ENCODE measurements around the gene MBD2. TPM values are rescaled to one million over a fixed set of nuclear protein-coding genes. Genes with fewer than 3 reads are reported as not detected.

MBD2 gene
- polyA plus RNA-seq, 2 donors: 55.0 to 55.6 TPM

DNA sequence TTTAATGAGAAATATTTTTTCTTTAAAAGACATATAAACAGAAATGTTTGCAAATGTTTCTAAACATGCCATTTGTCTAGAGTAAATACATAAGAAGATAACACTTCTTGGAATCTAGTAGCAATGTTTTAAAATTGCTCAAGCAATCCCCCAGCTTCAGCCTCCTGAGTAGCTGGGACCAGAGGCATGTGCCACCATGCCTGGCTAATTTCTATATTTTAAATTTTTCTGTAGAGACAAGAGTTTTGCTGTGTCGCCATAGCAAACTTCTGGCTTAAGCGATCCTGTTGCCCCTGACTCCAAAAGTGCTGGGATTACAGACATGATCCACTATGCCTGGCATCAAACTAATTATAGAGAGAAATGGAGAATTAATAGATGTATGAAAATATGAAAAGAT is 14.6 kb upstream of the MBD2 start:
- H3K36me3 ChIP-seq (ENCODE audit: control insufficient read depth in 2 of 2, insufficient read depth in 2 of 2, low read length in 1 of 2): no peaks in the 10 kb centered on the region
- WGBS, 2 donors: 61 to 63% methylated on average over 2 of the region's 2 CpGs
- H3K4me3 ChIP-seq (ENCODE audit: low read depth in 1 of 2, low read length in 2 of 2): no peak overlapping the region
- H3K27me3 ChIP-seq (ENCODE audit: control insufficient read depth in 1 of 2, insufficient read depth in 2 of 2, low read length in 2 of 2): no peaks in the 10 kb centered on the region
- no peaks in the 10 kb centered on the region for H3K4me1 ChIP-seq (ENCODE audit: control insufficient read depth in 2 of 2, insufficient read depth in 2 of 2, low read length in 1 of 2)
- H3K27ac ChIP-seq (ENCODE audit: low read depth in 2 of 2, low read length in 1 of 2): no peak overlapping the region
- no peaks in the 10 kb centered on the region for H3K9me3 ChIP-seq (ENCODE audit: control insufficient read depth in 2 of 2, insufficient read depth in 1 of 2, low read depth in 1 of 2, low read length in 1 of 2)

DNA sequence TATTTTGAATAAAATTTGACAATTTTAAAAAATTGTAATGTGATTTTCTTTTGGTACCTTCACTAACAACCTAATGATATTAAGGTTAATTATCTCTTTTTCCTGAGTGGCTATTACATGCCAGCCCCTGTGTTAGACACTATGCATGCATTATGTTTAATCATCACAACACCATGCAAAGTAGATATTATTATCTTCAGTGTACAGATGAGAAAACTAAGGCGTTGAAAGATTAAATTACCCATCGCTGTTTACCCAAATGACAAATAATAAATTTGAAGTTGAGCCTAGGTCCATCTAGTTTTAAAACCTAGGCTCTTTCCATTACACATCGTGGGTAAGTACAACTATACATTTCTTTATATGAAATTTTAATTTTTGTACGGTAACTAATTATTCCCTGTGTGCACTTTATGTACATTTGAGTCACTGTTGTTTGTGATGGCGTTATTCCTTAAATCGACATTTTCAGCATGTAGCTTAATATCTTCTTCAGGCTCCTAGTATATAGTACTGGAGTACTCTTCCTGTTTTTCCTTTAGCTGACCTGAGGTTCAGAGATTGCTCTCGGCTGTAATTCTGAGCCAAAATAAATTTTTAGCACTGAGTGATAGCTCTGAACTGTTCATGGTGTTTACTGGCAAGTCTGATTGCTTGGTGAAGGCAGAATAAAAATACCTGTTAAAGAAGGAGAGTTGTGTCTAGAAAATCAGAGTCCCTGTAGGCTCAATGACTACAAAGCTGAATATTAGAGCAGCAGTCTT is 13.9 kb upstream of the MBD2 start:
- Histone ChIP-seq H3K9me3 (ENCODE audit: control insufficient read depth in 2 of 2, insufficient read depth in 1 of 2, low read depth in 1 of 2, low read length in 1 of 2) (no peaks in the 10 kb centered on the region), H3K4me3 (ENCODE audit: low read depth in 1 of 2, low read length in 2 of 2) (no peak overlapping the region), H3K27ac (ENCODE audit: low read depth in 2 of 2, low read length in 1 of 2) (no peak overlapping the region), H3K36me3 (ENCODE audit: control insufficient read depth in 2 of 2, insufficient read depth in 2 of 2, low read length in 1 of 2) (no peaks in the 10 kb centered on the region), H3K27me3 (ENCODE audit: control insufficient read depth in 1 of 2, insufficient read depth in 2 of 2, low read length in 2 of 2) (no peaks in the 10 kb centered on the region), H3K4me1 (ENCODE audit: control insufficient read depth in 2 of 2, insufficient read depth in 2 of 2, low read length in 1 of 2) (no peaks in the 10 kb centered on the region)
- WGBS, 2 donors: 71 to 81% methylated on average over 7 of the region's 7 CpGs

DNA sequence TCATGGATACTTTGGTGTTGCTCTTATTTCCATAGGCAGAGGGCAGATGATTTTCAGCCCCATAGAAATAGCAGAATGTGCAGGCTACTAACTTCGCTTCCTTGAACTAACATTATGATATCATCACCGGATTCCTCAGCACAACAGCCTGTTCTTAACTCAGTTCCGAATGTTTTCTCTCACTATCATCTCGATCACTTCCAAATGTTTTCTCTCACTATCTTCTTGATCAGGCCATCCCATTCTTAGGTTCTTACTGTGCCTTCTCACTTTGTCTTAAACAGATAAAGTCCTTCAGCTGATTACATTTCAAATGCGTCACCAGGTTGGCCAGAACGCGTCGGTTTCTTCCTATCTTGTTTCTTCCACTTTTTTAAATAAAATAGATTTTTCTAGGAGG is 11.4 kb upstream of the MBD2 start:
- no peak overlapping the region for H3K27ac ChIP-seq (ENCODE audit: low read depth in 2 of 2, low read length in 1 of 2)
- H3K9me3 ChIP-seq (ENCODE audit: control insufficient read depth in 2 of 2, insufficient read depth in 1 of 2, low read depth in 1 of 2, low read length in 1 of 2): no peaks in the 10 kb centered on the region
- no peak overlapping the region for H3K4me3 ChIP-seq (ENCODE audit: low read depth in 1 of 2, low read length in 2 of 2)
- no peaks in the 10 kb centered on the region for H3K27me3 ChIP-seq (ENCODE audit: control insufficient read depth in 1 of 2, insufficient read depth in 2 of 2, low read length in 2 of 2)
- WGBS, 2 donors: 72 to 89% methylated on average over 8 of the region's 8 CpGs
- H3K36me3 ChIP-seq (ENCODE audit: control insufficient read depth in 2 of 2, insufficient read depth in 2 of 2, low read length in 1 of 2): no peaks in the 10 kb centered on the region
- H3K4me1 ChIP-seq (ENCODE audit: control insufficient read depth in 2 of 2, insufficient read depth in 2 of 2, low read length in 1 of 2): no peaks in the 10 kb centered on the region

DNA sequence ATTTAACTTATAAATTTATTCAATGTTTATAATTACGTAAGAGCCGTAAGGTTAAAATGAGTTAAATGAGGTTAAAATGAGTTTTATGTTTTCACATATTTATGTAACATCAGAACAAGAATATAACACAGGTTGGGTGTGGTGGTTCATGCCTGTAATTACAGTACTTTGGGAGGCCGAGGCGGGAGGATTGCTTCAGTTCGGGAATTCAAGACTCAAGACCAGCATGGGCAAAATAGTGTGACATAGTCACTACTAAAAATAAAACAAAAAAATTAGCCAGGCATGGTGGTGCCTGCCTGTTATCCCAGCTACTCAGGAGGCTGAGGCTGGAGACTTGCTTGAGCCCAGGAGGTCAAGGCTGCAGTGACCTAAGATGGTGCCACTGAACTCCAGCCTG is 9.3 kb upstream of the MBD2 start:
- H3K4me1 ChIP-seq (ENCODE audit: control insufficient read depth in 2 of 2, insufficient read depth in 2 of 2, low read length in 1 of 2): no peaks in the 10 kb centered on the region
- peak overlapping the region in 1 of 2 donors; percentile 0 for H3K27ac ChIP-seq (ENCODE audit: low read depth in 2 of 2, low read length in 1 of 2)
- H3K36me3 ChIP-seq (ENCODE audit: control insufficient read depth in 2 of 2, insufficient read depth in 2 of 2, low read length in 1 of 2): no peaks in the 10 kb centered on the region
- 86 to 93% methylated on average over 5 of the region's 5 CpGs for WGBS, 2 donors
- no peak overlapping the region for H3K4me3 ChIP-seq (ENCODE audit: low read depth in 1 of 2, low read length in 2 of 2)
- no peaks in the 10 kb centered on the region for H3K9me3 ChIP-seq (ENCODE audit: control insufficient read depth in 2 of 2, insufficient read depth in 1 of 2, low read depth in 1 of 2, low read length in 1 of 2)
- no peaks in the 10 kb centered on the region for H3K27me3 ChIP-seq (ENCODE audit: control insufficient read depth in 1 of 2, insufficient read depth in 2 of 2, low read length in 2 of 2)

DNA sequence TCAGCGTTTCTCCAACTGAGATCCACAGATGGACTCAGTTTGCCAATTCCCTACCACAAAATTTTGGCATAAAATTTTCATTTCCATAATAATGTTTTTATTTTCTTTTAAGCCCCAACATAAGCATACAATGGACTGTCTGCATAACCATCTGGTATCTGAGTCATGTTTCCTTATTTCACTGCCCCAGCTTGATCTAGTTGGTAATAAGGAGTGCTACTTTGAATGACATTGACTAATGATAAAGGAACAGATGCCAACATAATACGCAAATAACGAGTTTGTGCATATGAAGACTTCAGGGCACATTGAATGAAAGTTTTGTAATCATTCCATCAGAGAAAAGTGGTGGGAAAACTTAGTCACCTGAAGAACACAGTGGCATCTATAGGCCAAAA is 8.8 kb upstream of the MBD2 start:
- Histone ChIP-seq H3K27me3 (ENCODE audit: control insufficient read depth in 1 of 2, insufficient read depth in 2 of 2, low read length in 2 of 2) (no peaks in the 10 kb centered on the region), H3K9me3 (ENCODE audit: control insufficient read depth in 2 of 2, insufficient read depth in 1 of 2, low read depth in 1 of 2, low read length in 1 of 2) (no peaks in the 10 kb centered on the region), H3K27ac (ENCODE audit: low read depth in 2 of 2, low read length in 1 of 2) (peak overlapping the region; percentile 83 to 86), H3K4me1 (ENCODE audit: control insufficient read depth in 2 of 2, insufficient read depth in 2 of 2, low read length in 1 of 2) (no peaks in the 10 kb centered on the region), H3K36me3 (ENCODE audit: control insufficient read depth in 2 of 2, insufficient read depth in 2 of 2, low read length in 1 of 2) (no peaks in the 10 kb centered on the region), H3K4me3 (ENCODE audit: low read depth in 1 of 2, low read length in 2 of 2) (no peak overlapping the region)
- 44 to 52% methylated on average over 3 of the region's 3 CpGs for WGBS, 2 donors

DNA sequence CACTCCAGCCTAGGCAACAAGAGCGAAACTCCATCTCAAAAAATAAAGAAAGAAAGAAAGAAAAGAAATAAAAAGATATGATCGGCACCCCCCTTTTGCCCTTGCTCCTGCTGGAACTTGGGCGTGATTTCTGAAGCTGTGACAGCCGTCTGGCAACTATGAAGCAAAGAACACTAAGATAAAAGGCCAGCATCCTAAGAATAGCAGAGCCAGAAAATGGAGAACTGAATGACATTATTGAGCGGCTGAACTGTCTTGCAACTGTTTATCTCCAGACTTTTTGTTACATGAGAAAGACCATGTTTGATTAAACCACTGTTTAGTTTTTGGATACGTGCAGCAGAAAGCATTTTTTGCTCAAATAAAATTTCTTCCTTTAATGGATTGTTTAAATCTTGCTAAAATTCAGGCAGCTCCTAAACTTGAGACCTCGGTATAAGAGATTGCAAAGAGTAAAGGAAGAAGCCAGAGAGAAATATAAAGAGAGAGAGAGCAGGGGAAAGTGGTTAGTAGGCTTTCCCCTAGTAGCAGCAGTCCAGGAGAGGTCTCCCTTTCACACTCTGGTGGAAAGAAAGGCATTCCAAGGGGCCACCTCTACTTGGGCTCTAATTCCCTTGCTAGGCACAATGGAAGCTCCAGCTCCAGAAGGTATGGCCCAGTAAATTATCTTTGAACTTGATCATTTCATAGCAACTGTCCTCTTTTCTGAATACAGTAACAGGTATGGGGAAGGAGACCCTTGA is 8.2 kb upstream of the MBD2 start:
- H3K36me3 ChIP-seq (ENCODE audit: control insufficient read depth in 2 of 2, insufficient read depth in 2 of 2, low read length in 1 of 2): no peaks in the 10 kb centered on the region
- H3K4me1 ChIP-seq (ENCODE audit: control insufficient read depth in 2 of 2, insufficient read depth in 2 of 2, low read length in 1 of 2): no peaks in the 10 kb centered on the region
- no peaks in the 10 kb centered on the region for H3K9me3 ChIP-seq (ENCODE audit: control insufficient read depth in 2 of 2, insufficient read depth in 1 of 2, low read depth in 1 of 2, low read length in 1 of 2)
- WGBS, 2 donors: 64 to 79% methylated on average over 7 of the region's 7 CpGs
- H3K27me3 ChIP-seq (ENCODE audit: control insufficient read depth in 1 of 2, insufficient read depth in 2 of 2, low read length in 2 of 2): no peaks in the 10 kb centered on the region
- peak overlapping the region; percentile 83 to 86 for H3K27ac ChIP-seq (ENCODE audit: low read depth in 2 of 2, low read length in 1 of 2)
- no peak overlapping the region for H3K4me3 ChIP-seq (ENCODE audit: low read depth in 1 of 2, low read length in 2 of 2)

DNA sequence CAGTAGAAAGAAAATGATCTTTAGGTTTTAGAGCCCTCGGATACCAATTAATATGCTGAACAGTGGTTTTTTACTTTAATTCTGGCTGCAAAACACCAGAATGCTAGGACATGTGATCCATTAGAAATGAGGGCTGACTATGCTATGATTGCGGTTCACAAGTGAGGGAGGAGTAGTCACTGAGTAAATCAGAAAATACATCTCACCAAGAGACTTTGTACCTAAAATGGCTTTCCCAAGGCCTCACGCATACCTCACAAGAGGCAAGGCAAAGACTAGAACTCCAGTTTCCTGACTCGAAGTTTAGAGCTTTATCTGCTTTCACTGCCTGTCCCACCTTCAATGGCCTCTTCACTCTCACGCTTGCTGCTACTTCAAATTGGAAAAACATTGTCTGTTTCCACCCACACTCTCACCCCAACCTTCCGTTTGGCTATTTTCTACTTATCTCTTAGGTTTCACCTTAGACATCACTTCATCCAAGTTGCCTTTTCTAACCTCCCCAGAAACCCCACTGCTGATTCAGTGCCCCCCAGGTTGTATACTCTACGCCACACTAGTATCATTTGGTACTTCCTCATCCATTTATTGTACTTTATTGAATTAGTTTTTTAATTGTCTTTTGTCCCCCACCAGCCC is 5.1 kb upstream of the MBD2 start:
- WGBS, 2 donors: 66 to 80% methylated on average over 7 of the region's 7 CpGs
- H3K27me3 ChIP-seq (ENCODE audit: control insufficient read depth in 1 of 2, insufficient read depth in 2 of 2, low read length in 2 of 2): no peaks in the 10 kb centered on the region
- no peaks in the 10 kb centered on the region for H3K36me3 ChIP-seq (ENCODE audit: control insufficient read depth in 2 of 2, insufficient read depth in 2 of 2, low read length in 1 of 2)
- H3K9me3 ChIP-seq (ENCODE audit: control insufficient read depth in 2 of 2, insufficient read depth in 1 of 2, low read depth in 1 of 2, low read length in 1 of 2): no peaks in the 10 kb centered on the region
- no peaks in the 10 kb centered on the region for H3K4me1 ChIP-seq (ENCODE audit: control insufficient read depth in 2 of 2, insufficient read depth in 2 of 2, low read length in 1 of 2)
- no peak overlapping the region for H3K4me3 ChIP-seq (ENCODE audit: low read depth in 1 of 2, low read length in 2 of 2)
- no peak overlapping the region for H3K27ac ChIP-seq (ENCODE audit: low read depth in 2 of 2, low read length in 1 of 2)

DNA sequence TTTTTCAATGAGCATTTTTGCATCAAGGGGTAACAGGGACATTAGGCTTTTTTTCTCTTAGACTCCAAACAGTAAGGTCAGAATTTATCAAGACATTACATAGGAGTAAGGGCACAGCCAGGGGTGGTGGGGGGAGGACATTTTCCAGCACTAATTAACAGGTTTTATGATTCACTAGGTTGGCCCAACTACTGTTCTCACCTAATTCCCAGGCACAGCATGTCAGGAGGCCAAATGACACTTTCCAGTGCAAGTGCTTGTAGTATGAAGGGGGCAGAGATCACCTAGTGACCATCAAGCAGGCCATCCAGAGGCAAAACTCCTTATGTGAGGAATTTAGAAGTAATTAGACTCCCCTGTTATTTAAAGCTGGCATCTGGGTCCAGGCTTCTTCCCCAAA is 3.9 kb upstream of the MBD2 start:
- no peaks in the 10 kb centered on the region for H3K9me3 ChIP-seq (ENCODE audit: control insufficient read depth in 2 of 2, insufficient read depth in 1 of 2, low read depth in 1 of 2, low read length in 1 of 2)
- no peak overlapping the region for H3K4me3 ChIP-seq (ENCODE audit: low read depth in 1 of 2, low read length in 2 of 2)
- H3K4me1 ChIP-seq (ENCODE audit: control insufficient read depth in 2 of 2, insufficient read depth in 2 of 2, low read length in 1 of 2): no peaks in the 10 kb centered on the region
- H3K36me3 ChIP-seq (ENCODE audit: control insufficient read depth in 2 of 2, insufficient read depth in 2 of 2, low read length in 1 of 2): no peaks in the 10 kb centered on the region
- no peak overlapping the region for H3K27ac ChIP-seq (ENCODE audit: low read depth in 2 of 2, low read length in 1 of 2)
- no peaks in the 10 kb centered on the region for H3K27me3 ChIP-seq (ENCODE audit: control insufficient read depth in 1 of 2, insufficient read depth in 2 of 2, low read length in 2 of 2)

DNA sequence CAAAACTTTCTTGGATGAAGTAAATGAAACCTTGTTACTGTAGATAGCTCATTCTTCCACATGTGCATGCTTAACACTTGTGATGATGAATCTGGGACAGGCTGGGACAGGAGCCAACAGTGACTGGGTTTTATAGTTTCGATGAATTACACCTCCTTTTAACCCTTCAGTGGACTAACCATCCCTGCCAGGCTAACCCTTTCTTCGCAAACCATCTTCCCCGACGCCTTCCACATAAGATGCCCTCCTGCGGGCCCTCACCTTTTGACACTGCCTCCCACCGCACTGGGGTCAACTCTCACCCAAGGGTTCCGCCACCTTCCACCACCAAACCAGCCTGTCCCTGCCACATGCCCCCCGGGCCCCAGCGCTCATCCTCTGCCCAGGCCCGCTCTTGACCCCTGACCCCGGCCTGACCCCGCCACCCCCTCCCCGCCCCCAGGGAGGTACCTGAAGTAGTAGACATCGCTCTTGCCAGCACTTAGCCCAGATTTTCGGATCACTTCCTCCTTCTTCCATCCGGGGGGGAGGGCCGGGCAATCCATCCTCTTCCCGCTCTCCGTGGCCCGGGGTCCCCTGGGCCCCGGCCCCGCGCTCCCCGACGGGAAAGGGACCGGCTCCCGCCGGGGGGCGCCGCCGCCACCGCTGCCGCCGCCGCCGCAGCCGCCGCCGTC is 764 bp downstream of the MBD2 start:
- no peaks in the 10 kb centered on the region for H3K36me3 ChIP-seq (ENCODE audit: control insufficient read depth in 2 of 2, insufficient read depth in 2 of 2, low read length in 1 of 2)
- H3K27me3 ChIP-seq (ENCODE audit: control insufficient read depth in 1 of 2, insufficient read depth in 2 of 2, low read length in 2 of 2): no peaks in the 10 kb centered on the region
- peak overlapping the region; percentile 96 to 99 for H3K27ac ChIP-seq (ENCODE audit: low read depth in 2 of 2, low read length in 1 of 2)
- no peaks in the 10 kb centered on the region for H3K9me3 ChIP-seq (ENCODE audit: control insufficient read depth in 2 of 2, insufficient read depth in 1 of 2, low read depth in 1 of 2, low read length in 1 of 2)
- H3K4me3 ChIP-seq (ENCODE audit: low read depth in 1 of 2, low read length in 2 of 2): peak overlapping the region; percentile 55 to 85
- H3K4me1 ChIP-seq (ENCODE audit: control insufficient read depth in 2 of 2, insufficient read depth in 2 of 2, low read length in 1 of 2): no peaks in the 10 kb centered on the region
- WGBS, 2 donors: 0 to 1% methylated on average over 29 to 39 of the region's 39 CpGs
